Panc1 (cell line): ENCODE measurements around the gene PDCD2L. TPM values are rescaled to one million over a fixed set of nuclear protein-coding genes. Genes with fewer than 3 reads are reported as not detected.
A peak's percentile ranks its signal among the peaks of the same experiment; 100 is the strongest.

ENCODE experiments used
- ATAC-seq: fragments of 200-7000 bp; cut with Tn5 transposase; 2 replicates; pipeline ENCODE4 v1.9.1; 2020; ENCODE audit warnings: mild to moderate bottlenecking, moderate library complexity
- BruUV-seq: library from RNA; stranded (reverse); fragments of 400-500 nt; replicated peaks from 2 replicates; lab custom pipeline; 2021; lab: Mats Ljungman, UMichigan
- CTCF ChIA-PET: fragments of 300-600 bp; sonication (Branson Sonifier 250); formaldehyde crosslinking; loops from one replicate; lab custom pipeline; 2022; ENCODE audit warnings: antibody characterized with exemption; lab: Charles Lee
- POLR2A ChIA-PET: fragments of 300-600 bp; sonication (Branson Sonifier 250); formaldehyde crosslinking; loops from one replicate; lab custom pipeline; 2022; ENCODE audit warnings: antibody characterized with exemption; lab: Charles Lee
- DNase-seq: peaks from one replicate; pipeline ENCODE4 v3.0.0-alpha.2; 2010; ENCODE audit warnings: low read depth, low spot score
- H3K27ac ChIP-seq: 2 replicates; pipeline ENCODE4 v1.5.1; 2011; ENCODE audit warnings: mild to moderate bottlenecking, low read length, inconsistent platforms
- H3K27me3 ChIP-seq: fragments of 200-500 bp; sonication (Bioruptor generic); 2 replicates; pipeline ENCODE4 v1.6.0; 2014; ENCODE audit warnings: low read length, inconsistent platforms; ENCODE audit not compliant: control insufficient read depth, insufficient read depth
- H3K36me3 ChIP-seq: fragments of 200-500 bp; sonication (Bioruptor generic); 2 replicates; pipeline ENCODE4 v1.5.1; 2014; ENCODE audit warnings: inconsistent platforms, mild to moderate bottlenecking, low read length, moderate library complexity; ENCODE audit not compliant: control insufficient read depth, insufficient read depth
- H3K4me1 ChIP-seq: 2 replicates; pipeline ENCODE4 v1.5.1; 2011; ENCODE audit warnings: inconsistent platforms, mild to moderate bottlenecking, low read length, moderate library complexity; ENCODE audit not compliant: control insufficient read depth, insufficient read depth
- H3K4me3 ChIP-seq, 2 experiments: 2 replicates each; pipeline ENCODE4 v1.5.1; 2011 to 2012; ENCODE audit warnings: low read depth in 2 of 2, low read length in 2 of 2, mild to moderate bottlenecking in 2 of 2, inconsistent platforms in 1 of 2, moderate library complexity in 1 of 2
- H3K9me3 ChIP-seq: fragments of 200-500 bp; sonication (Bioruptor generic); 2 replicates; pipeline ENCODE4 v1.5.1; 2014; ENCODE audit warnings: low read depth, mild to moderate bottlenecking, inconsistent platforms, low read length, moderate library complexity; ENCODE audit not compliant: control insufficient read depth, insufficient read depth
- POLR2AphosphoS5 ChIP-seq: IDR thresholded peaks from 2 replicates; pipeline ENCODE4 v1.6.1; 2012; ENCODE audit warnings: mild to moderate bottlenecking, low read depth, low read length, moderate library complexity
- REST ChIP-seq, 2 experiments: IDR thresholded peaks; 2 replicates each; pipeline ENCODE4 v1.6.1; 2011 to 2012; ENCODE audit warnings: low read depth in 2 of 2, control low read depth in 1 of 2, low read length in 1 of 2, mild to moderate bottlenecking in 1 of 2, moderate library complexity in 1 of 2; ENCODE audit not compliant: insufficient read depth in 1 of 2
- SIN3A ChIP-seq: IDR thresholded peaks from 2 replicates; pipeline ENCODE4 v1.6.1; 2012; ENCODE audit warnings: low read depth, mild to moderate bottlenecking, low read length, moderate library complexity, borderline replicate concordance; ENCODE audit not compliant: insufficient read depth
- TCF7L2 ChIP-seq: IDR thresholded peaks from 2 replicates; pipeline ENCODE4 v1.6.1; 2011; ENCODE audit warnings: mild to moderate bottlenecking, low read depth, low read length, inconsistent platforms
- in situ Hi-C: cut with HindIII; loops from 2 replicates; pipeline ENCODE4 v1.10.0; 2016; ENCODE audit warnings: low sequenced_read_pairs, low pct_unique_long_range_greater_than_20kb
- intact Hi-C: fragments of 100-400 bp; cut with micrococcal nuclease; formaldehyde crosslinking; loops from one replicate; pipeline ENCODE4 v1.10.0; 2022; ENCODE audit not compliant: unreplicated experiment
- total RNA-seq: library from RNA; stranded (reverse); gene quantifications from one replicate; pipeline ENCODE4 v1.2.1, GENCODE V29; 2021; ENCODE audit not compliant: unreplicated experiment
- TF ChIP-seq, protein P1 (sequence below): fragments of 450-650 bp; IDR thresholded peaks from 2 replicates; pipeline ENCODE4 v1.5.1; 2017; ENCODE audit warnings: mild to moderate bottlenecking

PDCD2L gene
- total RNA-seq, 1 experiment from 2014 or later = 36.4 TPM

- no peaks in the 10 kb centered on the region for H3K9me3 ChIP-seq
- in situ Hi-C loops = no loop called here
- CTCF ChIA-PET = no interaction called here
- TF ChIP-seq REST (IDR thresholded peaks at IDR 0.05; ENCODE audit: insufficient read depth in 1 of 2, low read depth in 2 of 2, low read length in 1 of 2) = no peak
- no peak for TF ChIP-seq SIN3A
- TF ChIP-seq POLR2AphosphoS5 = no peak
- TF ChIP-seq, protein P1, sequence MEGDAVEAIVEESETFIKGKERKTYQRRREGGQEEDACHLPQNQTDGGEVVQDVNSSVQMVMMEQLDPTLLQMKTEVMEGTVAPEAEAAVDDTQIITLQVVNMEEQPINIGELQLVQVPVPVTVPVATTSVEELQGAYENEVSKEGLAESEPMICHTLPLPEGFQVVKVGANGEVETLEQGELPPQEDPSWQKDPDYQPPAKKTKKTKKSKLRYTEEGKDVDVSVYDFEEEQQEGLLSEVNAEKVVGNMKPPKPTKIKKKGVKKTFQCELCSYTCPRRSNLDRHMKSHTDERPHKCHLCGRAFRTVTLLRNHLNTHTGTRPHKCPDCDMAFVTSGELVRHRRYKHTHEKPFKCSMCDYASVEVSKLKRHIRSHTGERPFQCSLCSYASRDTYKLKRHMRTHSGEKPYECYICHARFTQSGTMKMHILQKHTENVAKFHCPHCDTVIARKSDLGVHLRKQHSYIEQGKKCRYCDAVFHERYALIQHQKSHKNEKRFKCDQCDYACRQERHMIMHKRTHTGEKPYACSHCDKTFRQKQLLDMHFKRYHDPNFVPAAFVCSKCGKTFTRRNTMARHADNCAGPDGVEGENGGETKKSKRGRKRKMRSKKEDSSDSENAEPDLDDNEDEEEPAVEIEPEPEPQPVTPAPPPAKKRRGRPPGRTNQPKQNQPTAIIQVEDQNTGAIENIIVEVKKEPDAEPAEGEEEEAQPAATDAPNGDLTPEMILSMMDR = no peak
- TF ChIP-seq TCF7L2 = no peak
- H3K27ac ChIP-seq = no peak overlapping the region
- DNase-seq (no peak), ATAC-seq (no peak)
- no peaks in the 10 kb centered on the region for H3K27me3 ChIP-seq
- peaks cover 22% of the 10 kb centered on the region for H3K36me3 ChIP-seq
- no peak overlapping the region for H3K4me3 ChIP-seq
- intact Hi-C loops = no loop called here
- POLR2A ChIA-PET = interaction anchor here (0.5 kb wide), 1 partner anchor 19 kb away, joined by 22 read pairs; no protein-coding TSS in a partner anchor
- no TSS peak for BruUV-seq
- peaks cover 10% of the 10 kb centered on the region for H3K4me1 ChIP-seq
Measured at GRCh38 chr19:34426096-34426661, 22.0 kb downstream of the PDCD2L start.

GRCh38 chr19:34428549-34429285 lies 24.5 kb downstream of the PDCD2L start:
- no peaks in the 10 kb centered on the region for H3K27me3 ChIP-seq
- ChIA-PET POLR2A (interaction anchor here (0.7 kb wide), 2 partner anchors 28 to 40 kb away, joined by 4 to 5 read pairs; no protein-coding TSS in a partner anchor), CTCF (no interaction called here)
- no peak for TF ChIP-seq REST (IDR thresholded peaks at IDR 0.05; ENCODE audit: insufficient read depth in 1 of 2, low read depth in 2 of 2, low read length in 1 of 2)
- TF ChIP-seq SIN3A = 0 out of 2 replicates have a peak, but pooled peaks have one; percentile 53
- no peak for TF ChIP-seq POLR2AphosphoS5
- intact Hi-C loops (no loop called here), in situ Hi-C loops (no loop called here)
- peak overlapping the region; percentile 85 for H3K27ac ChIP-seq
- H3K4me1 ChIP-seq = peaks cover 15% of the 10 kb centered on the region
- H3K9me3 ChIP-seq = no peaks in the 10 kb centered on the region
- peak; percentile 80 for ATAC-seq
- BruUV-seq = no TSS peak
- no peak for DNase-seq
- H3K36me3 ChIP-seq = peaks cover 39% of the 10 kb centered on the region
- H3K4me3 ChIP-seq = peak overlapping the region; percentile 90 to 95
